Hypothalamus (tissue), 51 donors: ENCODE data around the gene MTHFR.
A peak's percentile ranks its signal among the peaks of the same experiment; 100 is the strongest.

ENCODE experiments used
- DNase-seq, 51 donors: peaks; one replicate each; lab custom pipeline; 2025; lab: John Stamatoyannopoulos, UW

The MTHFR gene

GRCh38 chr1:11800391-11800755 is 5.4 kb downstream of the MTHFR start:
- DNase-seq: no peak

GRCh38 chr1:11799896-11800295 is 5.9 kb downstream of the MTHFR start:
- DNase-seq: no peak

DNA sequence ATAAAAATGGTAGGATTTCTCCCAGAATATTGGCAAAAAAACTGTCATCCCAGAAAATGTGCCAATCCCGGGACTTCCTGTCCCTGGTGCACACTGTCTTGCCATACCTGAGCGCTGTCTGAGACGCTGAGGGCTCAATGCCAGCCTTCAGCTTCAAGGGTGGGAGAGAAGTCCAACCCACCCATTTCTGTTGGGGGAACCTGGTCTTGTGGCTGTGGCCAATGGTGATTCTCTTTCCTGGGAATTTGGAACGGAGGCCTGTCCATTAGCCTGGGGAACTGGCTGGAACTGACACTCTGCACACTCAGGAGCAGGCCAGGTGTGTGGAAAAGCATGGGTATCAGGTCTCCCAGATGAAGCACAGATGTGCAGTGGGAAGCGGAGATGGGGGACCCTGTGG is 6.7 kb downstream of the MTHFR start:
- no peak for DNase-seq

GRCh38 chr1:11797525-11798216 is 8.1 kb downstream of the MTHFR start:
- DNase-seq: no peak

- DNase-seq: no peak
These were observed 9.5 kb downstream of the MTHFR start for GRCh38 chr1:11796036-11796828.

- DNase-seq: no peak
These were observed 10.4 kb downstream of the MTHFR start for GRCh38 chr1:11795238-11795890.

GRCh38 chr1:11794446-11795237 is 11.1 kb downstream of the MTHFR start:
- no peak for DNase-seq

DNA sequence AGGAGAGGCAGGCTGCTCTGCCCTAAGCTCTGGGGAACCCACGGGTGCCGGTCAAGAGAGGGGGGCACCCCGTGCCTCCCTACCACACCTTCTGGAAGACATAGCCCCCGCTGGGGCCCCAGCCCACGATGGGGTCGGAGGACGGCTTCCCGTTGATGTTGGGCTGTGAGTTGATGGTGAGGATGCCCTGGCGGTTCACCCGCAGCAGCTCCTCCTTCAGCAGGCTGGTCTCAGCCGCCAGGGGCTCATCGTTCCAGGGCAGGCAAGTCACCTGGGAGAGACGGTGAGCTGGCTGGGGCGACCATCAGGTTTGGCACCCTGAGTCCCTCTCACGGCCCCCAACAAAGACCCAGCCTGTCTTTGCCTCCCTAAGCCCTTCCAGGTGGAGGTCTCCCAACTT is 11.9 kb downstream of the MTHFR start:
- DNase-seq: no peak

GRCh38 chr1:11792106-11792505 is 13.7 kb downstream of the MTHFR start:
- DNase-seq: no peak

- DNase-seq: peak in 33 of 51 donors; percentile 19 to 79 (median 42)
These were observed 14.7 kb downstream of the MTHFR start for GRCh38 chr1:11790880-11791715.

- no peak for DNase-seq
These were observed 15.5 kb downstream of the MTHFR start for GRCh38 chr1:11790101-11790879.

DNA sequence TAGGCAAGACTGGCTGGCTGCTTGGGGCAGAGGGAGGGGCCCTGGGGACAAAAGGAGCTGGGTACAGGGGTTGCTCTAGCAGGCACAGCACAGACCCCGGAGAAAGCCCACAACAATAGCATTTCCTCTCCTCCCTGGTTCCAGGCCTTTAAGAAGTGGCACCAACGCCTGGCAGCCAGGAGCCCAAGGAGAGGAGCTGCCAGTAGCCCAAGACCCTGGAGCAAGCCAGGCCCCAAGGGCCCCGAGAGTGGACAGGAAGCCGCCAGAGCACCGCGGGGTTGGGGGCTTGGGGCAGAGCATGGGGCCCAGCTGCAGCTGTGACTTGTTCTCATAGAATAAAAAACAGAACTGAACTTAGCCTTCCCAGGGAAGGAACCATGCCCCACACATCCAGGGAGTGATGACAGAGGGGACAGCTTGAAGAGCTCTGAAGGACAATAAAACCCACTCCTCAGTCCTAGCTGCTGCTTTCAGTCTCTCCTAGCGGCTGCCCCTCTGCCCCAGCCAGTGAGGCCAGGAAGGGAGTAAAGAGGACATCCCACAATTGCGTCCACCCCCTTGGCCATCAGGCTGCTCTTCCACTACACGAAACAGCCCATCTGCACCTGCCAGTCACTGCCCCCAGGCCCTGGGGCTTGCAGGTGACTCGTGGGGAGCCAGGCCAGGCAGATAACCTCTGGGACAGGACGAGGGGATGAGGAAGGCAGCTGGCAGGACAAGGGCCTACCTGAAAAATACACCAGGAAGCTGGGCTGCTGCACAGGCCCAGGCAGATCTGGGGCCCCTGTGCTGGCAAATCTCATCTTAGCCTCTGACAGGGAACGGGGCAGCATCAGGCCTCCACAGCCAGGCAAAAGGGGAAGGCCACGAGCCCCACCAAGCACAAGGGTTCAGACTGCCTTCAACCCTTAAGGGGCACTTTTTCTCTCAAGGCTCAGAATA is 16.4 kb downstream of the MTHFR start:
- DNase-seq: no peak

- no peak for DNase-seq
These were observed 17.2 kb downstream of the MTHFR start for GRCh38 chr1:11788549-11789053.

GRCh38 chr1:11787804-11788436 is 17.8 kb downstream of the MTHFR start:
- no peak for DNase-seq

DNA sequence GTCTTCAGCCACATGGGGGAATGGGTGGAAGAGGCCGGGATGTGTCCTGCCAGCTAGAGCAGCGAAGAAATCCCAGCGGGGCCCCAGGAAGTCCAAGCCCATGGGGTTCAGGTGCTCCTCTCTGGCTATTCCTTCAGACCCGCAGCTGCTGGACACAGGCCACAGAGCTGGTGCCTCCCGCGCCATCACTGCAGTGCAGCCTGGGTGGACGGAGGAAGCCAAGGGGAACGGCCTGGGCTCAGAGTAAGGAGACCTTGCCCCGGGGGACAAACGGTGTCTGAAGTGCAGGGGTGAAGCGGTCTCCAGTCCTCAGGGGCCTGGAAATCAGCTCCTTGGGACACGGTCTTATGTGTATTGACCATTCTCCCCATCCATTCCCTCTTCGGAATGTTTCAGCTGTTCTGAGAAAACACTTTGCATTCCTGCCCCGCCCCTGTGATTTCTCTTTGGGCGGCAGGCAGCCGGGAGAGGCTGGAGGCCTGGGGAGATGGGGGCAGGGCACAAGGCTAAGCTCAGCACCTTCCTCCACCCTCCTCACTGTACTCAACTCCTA is 18.4 kb downstream of the MTHFR start:
- DNase-seq: peak in 1 of 51 donors; percentile 12

DNA sequence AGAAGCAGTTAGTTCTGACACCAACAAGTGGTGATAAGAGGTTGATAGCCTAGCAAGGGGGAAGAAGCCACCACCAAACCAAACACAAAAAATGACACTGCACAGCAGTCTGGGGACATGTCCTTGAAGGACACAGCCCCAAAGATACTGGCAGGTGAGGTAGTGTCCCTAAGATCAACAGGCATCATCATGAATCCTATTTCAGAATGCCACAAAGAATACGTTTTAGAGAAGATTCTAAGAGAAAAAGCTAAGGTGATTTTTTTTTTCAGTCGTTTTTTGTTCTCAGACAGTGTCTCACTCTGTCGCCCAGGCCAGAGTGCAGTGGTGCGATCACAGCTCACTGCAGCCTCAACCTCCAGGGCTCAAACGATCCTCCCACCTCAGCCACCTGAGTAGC is 19.6 kb downstream of the MTHFR start:
- DNase-seq: no peak
